Fibroblast of lung (primary cell): ENCODE data around the gene GSC2.

ENCODE experiments used
- CTCF ChIP-seq, 2 donors: IDR thresholded peaks in 1 of 2; conservative IDR thresholded peaks in 1 of 2; 1 replicate in 1 of 2; 2 replicates in 1 of 2; pipeline ENCODE4 v1.5.1; 2011 to 2012; ENCODE audit warnings: low read length in 2 of 2, control low read depth in 1 of 2, inconsistent platforms in 1 of 2, low read depth in 1 of 2, mild to moderate bottlenecking in 1 of 2
- EZH2 ChIP-seq: IDR thresholded peaks from 2 replicates; pipeline ENCODE4 v1.5.1; 2012; ENCODE audit warnings: low read length, control low read depth, mild to moderate bottlenecking; ENCODE audit errors: missing control alignments

DNA sequence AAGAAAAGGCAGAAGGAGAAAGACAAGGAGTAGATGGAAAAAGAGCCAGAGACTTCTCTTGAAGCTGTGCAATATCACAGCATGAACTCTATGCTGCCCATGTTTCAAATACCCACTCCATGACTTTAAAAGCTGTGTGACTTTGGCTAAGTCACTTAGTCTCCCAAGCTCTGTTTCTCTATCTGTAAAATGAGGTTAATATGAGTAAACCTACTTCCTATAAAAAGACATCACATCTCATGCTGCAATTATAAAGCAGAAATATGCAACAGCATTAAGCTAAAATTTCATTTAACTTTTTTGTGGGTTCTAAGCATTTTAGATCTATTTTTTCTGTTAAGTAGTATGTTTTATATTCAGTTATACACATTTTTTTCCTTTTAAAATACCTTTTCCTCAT, 39.4 kb downstream of the GSC2 start:
- TF ChIP-seq EZH2 (no peak), CTCF (conservative IDR thresholded peaks at IDR 0.05 in 1 of 2, IDR thresholded peaks at IDR 0.05 in 1 of 2; ENCODE audit: low read depth in 1 of 2, low read length in 2 of 2) (no peak)
